SH-SY5Y (cell line): ENCODE measurements around the gene PTPN7.

Source experiments
- GATA2 ChIP-seq: IDR thresholded peaks from 2 replicates; pipeline ENCODE4 v1.6.1; 2011; ENCODE audit warnings: mild to moderate bottlenecking, low read depth, low read length
- GATA3 ChIP-seq: IDR thresholded peaks from 2 replicates; pipeline ENCODE4 v1.6.1; 2011; ENCODE audit warnings: low read depth, mild to moderate bottlenecking, low read length, moderate library complexity

Gene PTPN7

DNA sequence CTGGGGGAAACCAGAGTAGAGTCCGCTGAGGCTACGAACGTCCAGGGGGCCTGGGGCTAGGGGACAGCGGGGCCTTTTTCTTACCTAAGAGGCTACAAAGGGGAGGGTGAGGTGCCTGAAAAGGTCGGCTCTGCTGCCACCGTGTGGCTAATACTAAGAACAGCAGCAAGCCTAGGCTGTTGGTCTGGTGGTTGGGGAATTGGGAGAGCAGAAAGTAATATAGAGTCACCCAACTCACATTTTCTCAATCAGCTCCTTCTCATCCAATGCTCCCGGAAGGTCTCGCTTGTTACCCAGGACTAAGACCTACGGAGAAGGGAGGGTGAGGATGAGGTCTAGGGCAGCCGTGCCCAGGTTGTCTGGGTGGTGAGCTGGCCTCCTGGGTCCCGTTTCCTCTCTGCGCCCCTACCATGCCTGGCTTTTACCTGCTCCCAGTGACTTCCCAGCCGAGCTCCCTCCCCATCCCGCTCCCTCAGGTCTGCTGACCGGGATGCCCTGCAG lies 25.1 kb downstream of the PTPN7 start:
- TF ChIP-seq GATA3 (no peak), GATA2 (no peak)

GRCh38 chr1:202134645-202135172 lies 25.7 kb downstream of the PTPN7 start:
- TF ChIP-seq GATA3 (no peak), GATA2 (no peak)

- TF ChIP-seq GATA2 (no peak), GATA3 (no peak)
These were observed 26.4 kb downstream of the PTPN7 start for GRCh38 chr1:202133989-202134388.

DNA sequence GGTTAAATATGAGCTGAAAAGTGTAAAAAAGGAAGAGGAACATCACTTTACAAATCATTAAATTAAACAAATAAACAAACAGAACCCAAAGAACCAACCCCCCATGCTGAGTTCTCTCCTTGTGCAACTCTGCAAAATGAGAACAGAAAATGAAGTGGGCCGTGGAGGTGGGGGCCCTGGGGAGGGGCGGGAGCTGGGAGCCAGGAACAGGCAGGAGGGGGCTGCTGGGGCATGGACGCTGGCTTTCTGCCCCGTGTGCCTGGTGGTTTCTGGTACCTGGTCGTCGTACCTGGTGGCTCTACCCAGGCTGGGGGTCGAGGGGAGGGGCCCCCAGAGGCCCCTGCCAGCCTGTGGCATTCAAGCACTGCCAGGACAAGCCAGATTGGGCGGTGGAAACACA lies 26.9 kb downstream of the PTPN7 start:
- TF ChIP-seq GATA3 (no peak), GATA2 (no peak)

GRCh38 chr1:202133001-202133400 lies 27.4 kb downstream of the PTPN7 start:
- TF ChIP-seq GATA3, result no peak
- TF ChIP-seq GATA2, result no peak

DNA sequence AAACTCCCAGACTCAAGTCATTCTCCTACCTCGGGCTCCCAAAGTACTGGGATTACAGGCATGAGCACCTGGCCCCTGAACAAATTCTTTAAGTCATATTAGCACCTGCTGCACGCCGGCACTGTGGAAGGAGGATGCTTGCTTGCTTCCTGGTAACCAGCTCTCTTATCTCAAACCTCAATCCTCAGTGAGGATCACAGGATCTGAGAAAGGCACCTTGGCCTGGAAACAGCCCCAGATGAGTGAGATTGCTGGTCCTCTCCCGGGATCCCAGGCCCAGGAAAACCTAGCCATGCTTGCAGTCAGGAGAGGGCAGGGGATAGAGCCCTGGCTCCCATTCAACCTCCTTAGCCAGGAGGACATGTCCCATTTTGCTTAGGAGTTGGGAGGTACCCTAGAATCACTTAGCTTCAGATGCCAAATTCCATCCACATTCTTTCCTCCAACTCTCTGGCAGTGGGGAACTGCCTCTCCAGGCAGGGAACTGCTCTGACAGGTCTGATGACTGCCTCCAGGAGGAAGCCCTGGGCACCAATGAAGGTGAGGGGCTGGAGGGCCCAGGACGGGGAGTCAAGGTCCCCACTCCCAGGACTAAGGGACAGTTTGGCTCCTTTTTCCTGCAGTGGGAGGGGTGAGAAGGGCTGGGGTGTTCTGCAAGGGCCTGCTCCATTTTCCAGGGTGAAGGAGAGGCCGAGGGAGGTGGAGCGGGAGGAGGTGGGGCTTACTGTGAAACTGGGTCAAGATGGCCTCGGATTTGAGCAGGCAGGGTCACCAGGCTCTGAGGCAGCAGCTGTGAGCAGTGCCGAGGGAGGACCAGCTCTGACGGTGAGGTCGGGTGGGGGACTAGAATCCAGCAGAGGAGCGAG lies 28.2 kb downstream of the PTPN7 start:
- TF ChIP-seq GATA3, result no peak
- TF ChIP-seq GATA2, result no peak

- TF ChIP-seq GATA3 (no peak), GATA2 (no peak)
These were observed 29.4 kb downstream of the PTPN7 start for GRCh38 chr1:202130816-202131522.

DNA sequence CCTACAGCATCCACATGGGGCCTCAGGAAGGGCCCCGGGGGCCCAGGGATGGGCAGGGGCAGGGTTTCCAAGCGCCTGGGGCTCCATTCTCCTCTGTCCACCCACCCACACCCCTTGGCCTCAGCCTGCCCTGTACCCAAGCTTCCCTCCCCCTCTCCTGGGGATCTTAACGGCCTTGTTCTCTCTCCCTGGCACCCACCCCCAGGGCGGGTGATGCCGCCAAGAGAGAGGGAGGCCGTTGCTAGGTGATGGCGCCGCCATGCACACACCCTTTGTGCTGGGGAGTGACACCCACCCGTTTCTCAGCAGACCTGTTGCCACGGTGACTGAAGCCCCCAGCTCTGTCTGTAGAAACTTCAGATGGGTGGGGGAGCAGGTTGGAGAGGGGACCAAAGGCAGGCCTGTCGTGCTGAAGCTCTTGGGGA lies 30.1 kb downstream of the PTPN7 start:
- no peak for TF ChIP-seq GATA3
- no peak for TF ChIP-seq GATA2

DNA sequence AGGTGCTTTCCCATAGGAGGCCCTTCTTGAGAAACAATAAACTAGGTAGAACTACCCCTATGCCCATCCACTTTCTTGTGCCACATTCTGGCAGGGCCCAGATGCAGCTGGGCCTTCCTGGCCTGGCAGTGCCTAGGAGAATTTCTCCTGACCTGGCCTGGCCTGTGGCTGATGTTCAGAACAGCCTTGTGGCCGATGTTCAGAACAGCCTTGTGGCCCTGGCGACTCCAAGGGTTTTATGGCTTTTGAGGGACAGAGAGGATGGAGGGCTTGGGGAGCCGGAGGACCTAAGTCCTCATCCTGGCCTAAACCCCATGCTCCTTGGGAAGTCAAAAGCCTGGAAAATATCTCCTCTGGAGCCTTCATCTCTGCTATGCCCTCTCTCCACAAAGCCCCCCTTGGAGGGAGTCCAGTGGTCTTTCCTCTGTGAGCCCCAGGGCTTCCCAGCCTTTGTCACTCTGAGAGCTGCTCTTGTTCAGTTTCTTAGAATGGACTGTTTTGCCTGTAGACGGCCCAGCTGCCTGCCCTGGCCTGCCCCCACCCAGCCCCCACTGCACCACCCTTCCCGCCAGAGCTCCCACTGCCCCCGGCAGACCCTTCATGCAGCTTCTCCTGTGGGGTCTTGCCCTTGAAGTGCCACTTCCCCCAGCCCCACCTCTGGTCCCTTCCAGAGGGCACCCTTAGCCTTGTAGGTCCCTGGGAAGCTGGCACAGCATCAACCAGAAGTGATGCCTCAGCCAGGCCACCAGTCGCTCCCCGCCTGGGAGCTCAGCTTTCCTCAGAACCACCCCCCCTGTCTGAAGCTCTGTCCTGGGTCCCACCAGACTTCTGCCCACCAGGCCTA lies 30.7 kb downstream of the PTPN7 start:
- TF ChIP-seq GATA2, result no peak
- TF ChIP-seq GATA3, result no peak

- TF ChIP-seq GATA3 (no peak), GATA2 (no peak)
These were observed 32.4 kb downstream of the PTPN7 start for GRCh38 chr1:202127836-202128622.

DNA sequence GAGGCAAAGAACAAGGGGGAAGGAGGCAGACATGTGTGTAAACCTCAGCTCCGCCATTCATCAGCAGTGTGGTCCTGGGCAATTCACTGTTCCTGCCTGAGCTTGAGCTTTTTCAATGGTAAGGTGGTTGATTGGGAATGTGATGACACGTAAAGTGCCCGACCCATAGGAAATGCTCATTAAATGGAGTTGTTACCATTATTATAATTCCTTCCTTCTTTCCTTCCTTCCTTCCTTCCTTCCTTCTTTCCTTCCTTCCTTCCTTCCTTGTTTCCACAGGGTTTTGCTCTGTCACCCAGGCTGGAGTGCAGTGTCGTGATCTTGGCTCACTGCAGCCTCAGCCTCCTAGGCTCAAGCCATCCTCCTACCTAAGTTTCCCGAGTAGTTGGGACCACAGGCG lies 33.3 kb downstream of the PTPN7 start:
- TF ChIP-seq GATA2 (no peak), GATA3 (no peak)

- TF ChIP-seq GATA2 (no peak), GATA3 (no peak)
These were observed 34.0 kb downstream of the PTPN7 start for GRCh38 chr1:202126426-202126825.

DNA sequence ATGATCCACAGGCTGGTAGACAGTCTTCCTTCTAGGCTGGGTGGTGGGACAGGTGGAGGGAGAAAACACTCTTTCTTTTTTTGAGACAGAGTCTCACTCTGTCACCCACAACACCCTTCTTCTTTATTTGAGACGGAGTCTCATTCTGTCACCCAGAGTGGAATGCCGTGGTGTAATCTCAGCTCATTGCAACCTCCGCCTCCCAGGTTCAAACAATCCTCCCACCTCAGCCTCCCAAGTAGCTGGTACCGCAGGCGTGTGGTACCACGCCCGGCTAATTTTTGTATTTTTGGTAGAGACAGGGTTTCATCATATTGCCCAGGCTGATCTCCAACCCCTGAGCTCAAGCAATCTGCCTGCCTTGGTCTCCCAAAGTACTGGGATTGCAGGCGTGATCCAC lies 34.8 kb downstream of the PTPN7 start:
- no peak for TF ChIP-seq GATA2
- no peak for TF ChIP-seq GATA3
